IPS DF 6.9 (cell line): ENCODE results near the gene ERC2.

Experiments
- DNase-seq: peaks from one replicate; pipeline ENCODE4 v3.0.0-alpha.2; 2013; ENCODE audit warnings: low read depth, low spot score
- H3K27ac ChIP-seq: one replicate; pipeline ENCODE4 v1.5.1; 2013; ENCODE audit warnings: low read length, control low read depth
- H3K27me3 ChIP-seq: 2 replicates; pipeline ENCODE4 v1.6.1; 2013; ENCODE audit warnings: mild to moderate bottlenecking, low read length; ENCODE audit not compliant: control insufficient read depth, insufficient read depth
- H3K36me3 ChIP-seq: 2 replicates; pipeline ENCODE4 v1.6.1; 2013; ENCODE audit warnings: low read length; ENCODE audit not compliant: control insufficient read depth, insufficient read depth
- H3K4me1 ChIP-seq: 2 replicates; pipeline ENCODE4 v1.6.1; 2013; ENCODE audit warnings: low read length; ENCODE audit not compliant: control insufficient read depth, insufficient read depth
- H3K4me3 ChIP-seq: 2 replicates; pipeline ENCODE4 v1.5.1; 2013; ENCODE audit warnings: mild to moderate bottlenecking, low read length
- H3K9me3 ChIP-seq: 2 replicates; pipeline ENCODE4 v1.6.1; 2013; ENCODE audit warnings: low read length, inconsistent platforms; ENCODE audit not compliant: control insufficient read depth, insufficient read depth
- WGBS: extraction: QIAGEN DNeasy Blood & Tissue Kit; methylation state at CpG from one replicate; pipeline ENCODE4 v1.1.7; 2013; ENCODE audit warnings: mixed read lengths, missing lambda C conversion rate; ENCODE audit not compliant: insufficient read length, insufficient coverage; 5-methylcytosine and 5-hydroxymethylcytosine counted together

ERC2 gene

GRCh38 chr3:55721716-55722484, 746.4 kb downstream of the ERC2 start:
- no peak overlapping the region for H3K27ac ChIP-seq
- H3K4me3 ChIP-seq: no peak overlapping the region
- no peaks in the 10 kb centered on the region for H3K4me1 ChIP-seq

GRCh38 chr3:55720614-55721013, 747.7 kb downstream of the ERC2 start:
- no peak overlapping the region for H3K4me3 ChIP-seq
- no peaks in the 10 kb centered on the region for H3K27me3 ChIP-seq
- no peaks in the 10 kb centered on the region for H3K9me3 ChIP-seq
- H3K36me3 ChIP-seq: no peaks in the 10 kb centered on the region
- H3K4me1 ChIP-seq: no peaks in the 10 kb centered on the region
- no peak overlapping the region for H3K27ac ChIP-seq
- DNase-seq: no peak

More at GRCh38 chr3:55721716-55722484, 746.4 kb downstream of the ERC2 start:
- Histone ChIP-seq H3K27me3 (no peaks in the 10 kb centered on the region), H3K9me3 (no peaks in the 10 kb centered on the region), H3K36me3 (no peaks in the 10 kb centered on the region)
- no CpG with 5 or more reads among the region's 5 CpGs for WGBS
- DNase-seq: no peak

GRCh38 chr3:55719508-55719907, 748.8 kb downstream of the ERC2 start:
- H3K4me3 ChIP-seq: no peak overlapping the region
- no peaks in the 10 kb centered on the region for H3K9me3 ChIP-seq
- DNase-seq: no peak
- H3K36me3 ChIP-seq: no peaks in the 10 kb centered on the region
- H3K4me1 ChIP-seq: no peaks in the 10 kb centered on the region
- no peak overlapping the region for H3K27ac ChIP-seq
- H3K27me3 ChIP-seq: no peaks in the 10 kb centered on the region

GRCh38 chr3:55719006-55719405, 749.3 kb downstream of the ERC2 start:
- DNase-seq: no peak
- H3K4me1 ChIP-seq: no peaks in the 10 kb centered on the region
- H3K27ac ChIP-seq: no peak overlapping the region
- H3K9me3 ChIP-seq: no peaks in the 10 kb centered on the region
- no peaks in the 10 kb centered on the region for H3K36me3 ChIP-seq
- H3K27me3 ChIP-seq: no peaks in the 10 kb centered on the region
- H3K4me3 ChIP-seq: no peak overlapping the region
- no CpG with 5 or more reads among the region's 3 CpGs for WGBS

- no peak for DNase-seq
- WGBS: no CpG with 5 or more reads among the region's 1 CpG
- H3K9me3 ChIP-seq: no peaks in the 10 kb centered on the region
- no peaks in the 10 kb centered on the region for H3K4me1 ChIP-seq
- H3K4me3 ChIP-seq: no peak overlapping the region
- no peaks in the 10 kb centered on the region for H3K27me3 ChIP-seq
- no peak overlapping the region for H3K27ac ChIP-seq
- no peaks in the 10 kb centered on the region for H3K36me3 ChIP-seq
These were observed 749.7 kb downstream of the ERC2 start for GRCh38 chr3:55718521-55718921.

- DNase-seq: no peak
- H3K4me1 ChIP-seq: no peaks in the 10 kb centered on the region
- no peaks in the 10 kb centered on the region for H3K9me3 ChIP-seq
- no peak overlapping the region for H3K27ac ChIP-seq
- H3K36me3 ChIP-seq: no peaks in the 10 kb centered on the region
- no peak overlapping the region for H3K4me3 ChIP-seq
- no CpG with 5 or more reads among the region's 4 CpGs for WGBS
- H3K27me3 ChIP-seq: no peaks in the 10 kb centered on the region
These were observed 750.2 kb downstream of the ERC2 start for GRCh38 chr3:55718074-55718473.

GRCh38 chr3:55717481-55717880, 750.8 kb downstream of the ERC2 start:
- no peaks in the 10 kb centered on the region for H3K36me3 ChIP-seq
- no peak for DNase-seq
- no CpG with 5 or more reads among the region's 5 CpGs for WGBS
- no peaks in the 10 kb centered on the region for H3K4me1 ChIP-seq
- no peaks in the 10 kb centered on the region for H3K9me3 ChIP-seq
- no peak overlapping the region for H3K4me3 ChIP-seq
- no peak overlapping the region for H3K27ac ChIP-seq
- no peaks in the 10 kb centered on the region for H3K27me3 ChIP-seq

DNA sequence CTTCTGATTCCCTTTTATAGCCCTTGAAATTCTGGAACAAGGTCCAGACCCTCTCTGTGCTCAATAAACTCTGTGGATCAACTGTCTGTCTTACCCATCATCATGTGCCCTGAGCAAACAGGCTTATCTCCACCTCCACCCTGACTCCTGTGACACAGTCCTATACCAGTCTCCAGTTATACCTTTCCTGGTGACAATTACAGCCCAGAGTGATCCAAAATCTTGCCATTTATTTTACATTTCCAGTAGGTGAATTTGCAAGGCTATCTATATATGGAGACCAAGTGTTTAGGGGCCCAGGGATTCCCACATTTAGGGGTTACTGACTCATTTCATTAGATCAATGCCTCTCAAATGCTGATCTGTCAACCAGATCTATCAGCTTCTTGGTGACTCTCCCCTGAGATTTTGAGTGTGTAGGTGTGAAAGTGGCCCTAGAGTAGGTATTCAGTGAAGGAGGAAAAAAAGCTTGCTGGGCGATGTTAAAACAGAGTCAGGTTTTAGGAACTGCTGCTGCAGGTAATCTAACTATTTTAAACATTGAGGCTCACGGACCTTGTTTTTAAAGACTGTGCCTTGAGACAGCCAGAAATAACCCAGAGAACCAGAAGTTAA, 751.5 kb downstream of the ERC2 start:
- H3K4me1 ChIP-seq: no peaks in the 10 kb centered on the region
- H3K27me3 ChIP-seq: no peaks in the 10 kb centered on the region
- H3K36me3 ChIP-seq: no peaks in the 10 kb centered on the region
- no peaks in the 10 kb centered on the region for H3K9me3 ChIP-seq
- no peak for DNase-seq
- no peak overlapping the region for H3K27ac ChIP-seq
- no CpG with 5 or more reads among the region's 2 CpGs for WGBS
- H3K4me3 ChIP-seq: no peak overlapping the region

DNA sequence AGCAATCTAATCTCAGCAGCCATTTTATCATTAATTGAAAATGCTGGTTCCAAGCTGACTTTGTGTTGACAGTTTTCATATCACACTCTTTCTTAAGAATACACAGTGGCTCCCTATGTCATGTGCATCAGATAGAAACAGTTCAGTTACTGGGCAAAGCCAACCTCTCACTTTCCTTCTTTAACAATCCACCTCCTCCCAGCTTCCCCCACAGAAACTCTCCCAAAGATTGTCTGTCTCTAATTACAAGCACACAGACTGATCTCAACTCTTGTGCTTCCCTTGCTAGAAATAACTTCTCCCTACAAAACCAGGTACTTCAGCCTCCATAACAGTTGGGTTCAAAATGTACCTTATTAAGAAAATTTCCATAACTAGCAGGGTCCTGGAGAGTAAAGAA, 752.2 kb downstream of the ERC2 start:
- H3K27ac ChIP-seq: no peak overlapping the region
- H3K4me1 ChIP-seq: no peaks in the 10 kb centered on the region
- H3K9me3 ChIP-seq: no peaks in the 10 kb centered on the region
- no peak for DNase-seq
- no peaks in the 10 kb centered on the region for H3K36me3 ChIP-seq
- no peak overlapping the region for H3K4me3 ChIP-seq
- H3K27me3 ChIP-seq: no peaks in the 10 kb centered on the region

DNA sequence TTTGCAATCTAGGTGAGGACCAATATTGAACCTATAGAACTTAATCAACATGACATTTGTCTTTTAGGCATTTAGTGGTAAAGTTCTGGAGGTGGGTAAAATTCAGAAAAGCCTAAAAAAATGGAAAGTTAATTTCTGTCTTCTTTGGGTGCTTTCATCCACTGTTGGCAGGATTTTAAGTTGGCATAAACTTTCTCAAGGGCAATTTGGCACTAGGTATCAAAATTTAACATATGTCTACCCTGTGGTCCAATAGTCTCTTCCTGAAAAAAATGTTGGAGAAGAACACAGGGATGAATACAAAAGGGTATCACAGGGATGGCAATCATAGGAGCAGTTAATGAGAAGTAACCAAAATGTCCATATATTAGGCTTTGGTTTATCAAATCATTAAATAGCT, 754.2 kb downstream of the ERC2 start:
- Histone ChIP-seq H3K4me3 (no peak overlapping the region), H3K27ac (no peak overlapping the region), H3K27me3 (no peaks in the 10 kb centered on the region), H3K36me3 (no peaks in the 10 kb centered on the region), H3K9me3 (no peaks in the 10 kb centered on the region), H3K4me1 (0 out of 2 replicates have a peak, but pooled peaks cover 2% of the 10 kb centered on the region)
- DNase-seq: no peak

DNA sequence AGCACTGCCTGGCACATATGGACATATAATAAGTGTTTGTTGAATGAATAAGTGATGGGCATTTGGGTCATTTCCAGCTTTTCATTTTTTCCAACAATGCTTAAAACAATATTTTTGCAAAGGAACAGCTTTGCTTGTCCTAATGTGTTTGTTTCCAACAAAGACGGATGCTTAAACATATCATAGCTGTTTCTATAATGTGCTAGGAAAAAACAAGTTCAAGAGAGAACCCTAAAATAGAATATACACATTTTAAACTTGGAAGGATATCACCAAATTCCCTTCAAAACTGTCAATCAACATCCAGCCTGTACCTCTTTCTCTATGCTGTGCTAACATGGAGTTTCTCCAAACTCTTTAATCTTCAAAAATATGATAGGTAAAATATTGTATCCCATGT, 756.6 kb downstream of the ERC2 start:
- no CpG with 5 or more reads among the region's 1 CpG for WGBS
- no peak for DNase-seq
- H3K4me1 ChIP-seq: 0 out of 2 replicates have a peak, but pooled peaks cover 2% of the 10 kb centered on the region
- no peaks in the 10 kb centered on the region for H3K36me3 ChIP-seq
- H3K4me3 ChIP-seq: no peak overlapping the region
- no peaks in the 10 kb centered on the region for H3K9me3 ChIP-seq
- H3K27me3 ChIP-seq: no peaks in the 10 kb centered on the region
- H3K27ac ChIP-seq: no peak overlapping the region
